Osteoblast (primary cell): Measurements from ENCODE around the gene IL3. TPM values are rescaled to one million over a fixed set of nuclear protein-coding genes. Genes with fewer than 3 reads are reported as not detected.

Experiments used
- DNase-seq: peaks from one replicate; pipeline ENCODE4 v3.0.0; 2011; ENCODE audit warnings: low spot score, mixed read lengths; ENCODE audit not compliant: insufficient read length; ENCODE audit errors: missing footprints
- H2AFZ ChIP-seq: 2 replicates; pipeline ENCODE4 v1.6.0; 2011; ENCODE audit warnings: mild to moderate bottlenecking, low read length
- H3K27ac ChIP-seq: 2 replicates; pipeline ENCODE4 v1.5.1; 2011; ENCODE audit warnings: mild to moderate bottlenecking, low read depth, low read length, moderate library complexity
- H3K27me3 ChIP-seq: 2 replicates; pipeline ENCODE4 v1.6.0; 2012; ENCODE audit warnings: mild to moderate bottlenecking, control low read depth, inconsistent platforms, low read length, moderate library complexity; ENCODE audit not compliant: insufficient read depth
- H3K36me3 ChIP-seq: 2 replicates; pipeline ENCODE4 v1.5.1; 2011; ENCODE audit warnings: mild to moderate bottlenecking, low read length, control low read depth, moderate library complexity; ENCODE audit not compliant: insufficient read depth
- H3K4me1 ChIP-seq: 2 replicates; pipeline ENCODE4 v1.5.1; 2011; ENCODE audit warnings: mild to moderate bottlenecking, low read length, control low read depth, moderate library complexity; ENCODE audit not compliant: insufficient read depth
- H3K4me2 ChIP-seq: 2 replicates; pipeline ENCODE4 v1.6.0; 2011; ENCODE audit warnings: mild to moderate bottlenecking, low read length; ENCODE audit not compliant: insufficient read depth
- H3K4me3 ChIP-seq: fragments of 200-600 bp; sonication (generic); 3 replicates; pipeline ENCODE4 v1.5.1; 2012; ENCODE audit warnings: mild to moderate bottlenecking, low read length, inconsistent platforms; ENCODE audit not compliant: insufficient read depth
- H3K79me2 ChIP-seq: 2 replicates; pipeline ENCODE4 v1.6.0; 2012; ENCODE audit warnings: mild to moderate bottlenecking, low read length, control low read depth, inconsistent platforms; ENCODE audit not compliant: insufficient read depth
- H3K9me3 ChIP-seq: 2 replicates; pipeline ENCODE4 v1.5.1; 2011; ENCODE audit warnings: low read depth, low read length, control low read depth
- H4K20me1 ChIP-seq: 2 replicates; pipeline ENCODE4 v1.6.0; 2012; ENCODE audit warnings: mild to moderate bottlenecking, low read length, control low read depth; ENCODE audit not compliant: insufficient read depth
- CTCF ChIP-seq: IDR thresholded peaks from 2 replicates; pipeline ENCODE4 v1.5.1; 2011; ENCODE audit warnings: mild to moderate bottlenecking, low read depth, low read length, moderate library complexity; ENCODE audit errors: extremely low read depth
- total RNA-seq: library from RNA; depleted of rRNA; stranded (reverse); fragments of >200 nt; gene quantifications from 2 replicates; pipeline ENCODE4 v1.2.3, GENCODE V29; 2012

Gene IL3
- total RNA-seq, 1 donor: not detected

DNA sequence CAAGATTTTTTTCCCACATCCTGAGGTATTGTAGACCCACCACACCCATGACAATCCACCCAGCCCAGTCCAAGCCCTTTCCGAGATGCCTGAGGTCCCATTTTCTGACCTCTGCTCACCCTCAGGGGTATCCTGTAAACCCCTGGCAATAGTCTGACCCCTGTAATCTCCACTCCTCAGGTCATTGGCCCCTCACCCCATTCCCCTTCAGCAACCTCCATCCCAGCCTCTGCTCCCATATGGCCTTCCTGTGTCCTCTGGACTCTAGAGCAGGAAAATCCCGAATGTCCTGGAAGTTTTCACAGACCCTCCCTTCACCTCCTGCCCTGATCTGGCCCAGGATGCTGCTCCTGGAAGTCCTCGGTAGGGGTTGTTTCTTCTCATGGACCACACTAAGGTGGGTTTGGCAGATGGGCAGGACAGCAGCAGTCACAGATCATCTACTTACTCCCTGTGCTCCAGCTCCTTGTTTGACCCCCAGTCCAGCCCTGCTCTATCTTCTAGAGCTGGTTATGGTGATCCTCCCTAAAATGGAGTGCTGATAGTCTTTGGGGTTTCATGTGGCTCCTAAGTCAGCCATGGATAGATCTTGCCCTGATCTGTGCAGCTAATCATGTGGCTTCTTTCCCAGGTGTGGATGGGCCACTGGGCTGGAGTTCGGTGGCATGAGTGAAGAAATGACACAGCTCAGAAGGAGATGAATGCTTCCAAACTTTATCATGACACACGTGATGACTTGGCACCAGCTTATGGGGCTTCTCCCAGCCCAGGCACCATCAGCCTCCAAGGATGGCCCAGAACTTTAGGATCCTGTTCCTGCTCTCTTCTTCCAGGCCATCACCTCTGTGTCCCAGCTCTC lies 37.0 kb upstream of the IL3 start:
- H3K36me3 ChIP-seq: no peaks in the 10 kb centered on the region
- H3K27ac ChIP-seq: no peak overlapping the region
- no peak overlapping the region for H2AFZ ChIP-seq
- no peak overlapping the region for H3K4me2 ChIP-seq
- no peak overlapping the region for H3K4me3 ChIP-seq
- no peaks in the 10 kb centered on the region for H4K20me1 ChIP-seq
- no peaks in the 10 kb centered on the region for H3K4me1 ChIP-seq
- peaks cover 17% of the 10 kb centered on the region for H3K27me3 ChIP-seq
- no peaks in the 10 kb centered on the region for H3K9me3 ChIP-seq
- DNase-seq: no peak
- H3K79me2 ChIP-seq: no peaks in the 10 kb centered on the region
- no peak for TF ChIP-seq CTCF

DNA sequence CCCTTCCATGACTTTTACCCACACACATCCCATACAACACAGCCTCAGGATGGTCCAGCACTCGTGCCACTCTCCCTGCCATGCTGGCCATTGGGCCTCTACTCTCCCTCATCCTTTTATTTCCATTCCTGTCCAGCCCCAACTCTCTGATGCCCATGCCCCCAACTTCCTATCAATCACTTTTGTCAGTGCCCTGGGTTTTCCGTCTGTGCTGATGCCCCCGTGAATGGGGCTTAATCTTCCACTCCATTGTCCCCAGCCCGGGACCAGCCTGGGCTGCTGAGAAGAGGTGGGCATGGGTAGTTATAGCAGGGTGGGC lies 36.4 kb upstream of the IL3 start:
- no peak for DNase-seq
- Histone ChIP-seq H4K20me1 (no peaks in the 10 kb centered on the region), H2AFZ (no peak overlapping the region), H3K36me3 (no peaks in the 10 kb centered on the region), H3K27me3 (peaks cover 13% of the 10 kb centered on the region), H3K4me3 (no peak overlapping the region), H3K9me3 (no peaks in the 10 kb centered on the region), H3K4me2 (no peak overlapping the region), H3K79me2 (no peaks in the 10 kb centered on the region), H3K4me1 (no peaks in the 10 kb centered on the region), H3K27ac (no peak overlapping the region)
- no peak for TF ChIP-seq CTCF

- Histone ChIP-seq H3K36me3 (no peaks in the 10 kb centered on the region), H3K4me1 (no peaks in the 10 kb centered on the region), H3K4me3 (no peak overlapping the region), H3K79me2 (no peaks in the 10 kb centered on the region), H2AFZ (no peak overlapping the region), H3K9me3 (no peaks in the 10 kb centered on the region), H3K27ac (no peak overlapping the region), H4K20me1 (no peaks in the 10 kb centered on the region), H3K27me3 (peaks cover 6% of the 10 kb centered on the region), H3K4me2 (no peak overlapping the region)
- TF ChIP-seq CTCF: no peak
- DNase-seq: no peak
Observed at GRCh38 chr5:132024789-132025402, 35.6 kb upstream of the IL3 start.

GRCh38 chr5:132025403-132025971 lies 35.0 kb upstream of the IL3 start:
- H3K4me1 ChIP-seq: no peaks in the 10 kb centered on the region
- no peak overlapping the region for H3K4me2 ChIP-seq
- peaks cover 4% of the 10 kb centered on the region for H3K27me3 ChIP-seq
- no peak overlapping the region for H3K27ac ChIP-seq
- TF ChIP-seq CTCF: no peak
- no peak for DNase-seq
- H2AFZ ChIP-seq: no peak overlapping the region
- H4K20me1 ChIP-seq: no peaks in the 10 kb centered on the region
- H3K79me2 ChIP-seq: no peaks in the 10 kb centered on the region
- H3K4me3 ChIP-seq: no peak overlapping the region
- no peaks in the 10 kb centered on the region for H3K36me3 ChIP-seq
- no peaks in the 10 kb centered on the region for H3K9me3 ChIP-seq
